Large intestine (tissue), 12 donors: Measurements from ENCODE around the gene SLC26A6. TPM values are rescaled to one million over a fixed set of nuclear protein-coding genes. Genes with fewer than 3 reads are reported as not detected.
A peak's percentile ranks its signal among the peaks of the same experiment; 100 is the strongest.

Experiments used
- DNase-seq, 2 donors: peaks; one replicate each; pipeline versions ENCODE4 v3.0.0 to v3.0.0-alpha.2; 2013
- H3K27ac ChIP-seq: one replicate; pipeline ENCODE4 v1.5.1; 2013; ENCODE audit warnings: low read length
- H3K27me3 ChIP-seq: 2 replicates; pipeline ENCODE4 v1.6.1; 2013; ENCODE audit warnings: low read length; ENCODE audit not compliant: control insufficient read depth, insufficient read depth
- H3K36me3 ChIP-seq: 2 replicates; pipeline ENCODE4 v1.6.1; 2013; ENCODE audit warnings: low read length; ENCODE audit not compliant: control insufficient read depth, insufficient read depth
- H3K4me1 ChIP-seq: one replicate; pipeline ENCODE4 v1.6.1; 2013; ENCODE audit warnings: low read length; ENCODE audit not compliant: control insufficient read depth, insufficient read depth
- H3K4me3 ChIP-seq: one replicate; pipeline ENCODE4 v1.5.1; 2013; ENCODE audit warnings: low read length
- H3K9me3 ChIP-seq: one replicate; pipeline ENCODE4 v1.6.1; 2013; ENCODE audit warnings: mild to moderate bottlenecking, low read depth, low read length, moderate library complexity; ENCODE audit not compliant: control insufficient read depth
- WGBS: methylation state at CpG from one replicate; pipeline ENCODE4 v1.1.5; 2013; ENCODE audit warnings: low lambda C conversion rate; ENCODE audit not compliant: insufficient coverage; 5-methylcytosine and 5-hydroxymethylcytosine counted together
- long read RNA-seq, 11 donors: transcript quantifications; one replicate each; lab custom pipeline, GENCODE V29; 2026
- polyA plus RNA-seq: library from polyadenylated mRNA; unstranded; fragments of 120-200 nt; gene quantifications from one replicate; pipeline ENCODE4 v1.2.1, GENCODE V29; 2013

SLC26A6 gene, protein sequence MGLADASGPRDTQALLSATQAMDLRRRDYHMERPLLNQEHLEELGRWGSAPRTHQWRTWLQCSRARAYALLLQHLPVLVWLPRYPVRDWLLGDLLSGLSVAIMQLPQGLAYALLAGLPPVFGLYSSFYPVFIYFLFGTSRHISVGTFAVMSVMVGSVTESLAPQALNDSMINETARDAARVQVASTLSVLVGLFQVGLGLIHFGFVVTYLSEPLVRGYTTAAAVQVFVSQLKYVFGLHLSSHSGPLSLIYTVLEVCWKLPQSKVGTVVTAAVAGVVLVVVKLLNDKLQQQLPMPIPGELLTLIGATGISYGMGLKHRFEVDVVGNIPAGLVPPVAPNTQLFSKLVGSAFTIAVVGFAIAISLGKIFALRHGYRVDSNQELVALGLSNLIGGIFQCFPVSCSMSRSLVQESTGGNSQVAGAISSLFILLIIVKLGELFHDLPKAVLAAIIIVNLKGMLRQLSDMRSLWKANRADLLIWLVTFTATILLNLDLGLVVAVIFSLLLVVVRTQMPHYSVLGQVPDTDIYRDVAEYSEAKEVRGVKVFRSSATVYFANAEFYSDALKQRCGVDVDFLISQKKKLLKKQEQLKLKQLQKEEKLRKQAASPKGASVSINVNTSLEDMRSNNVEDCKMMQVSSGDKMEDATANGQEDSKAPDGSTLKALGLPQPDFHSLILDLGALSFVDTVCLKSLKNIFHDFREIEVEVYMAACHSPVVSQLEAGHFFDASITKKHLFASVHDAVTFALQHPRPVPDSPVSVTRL
- 41.2 TPM for polyA plus RNA-seq
- long read RNA-seq, donor 1, partial matches to known transcripts, result 0 of 1 reads
- long read RNA-seq, donor 1, other reads (novel, unspliced or antisense), result 0 of 1 reads
- long read RNA-seq, donor 2, partial matches to known transcripts, result 0 of 5 reads
- long read RNA-seq, donor 2, other reads (novel, unspliced or antisense), result 0 of 5 reads
- long read RNA-seq, donor 3, result 0 reads
- long read RNA-seq, donor 4, result 0 reads
- long read RNA-seq, donor 5, partial matches to known transcripts, result 0 of 4 reads
- long read RNA-seq, donor 5, other reads (novel, unspliced or antisense), result 0 of 4 reads
- long read RNA-seq, donor 6, partial matches to known transcripts, result 0 of 1 reads
- long read RNA-seq, donor 6, other reads (novel, unspliced or antisense), result 0 of 1 reads
- long read RNA-seq, donor 7, result 0 reads
- long read RNA-seq, donor 8, partial matches to known transcripts, result 0 of 1 reads
- long read RNA-seq, donor 8, other reads (novel, unspliced or antisense), result 0 of 1 reads
- long read RNA-seq, donor 9, result 0 reads
- long read RNA-seq, donor 10, partial matches to known transcripts, result 0 of 2 reads
- long read RNA-seq, donor 10, other reads (novel, unspliced or antisense), result 0 of 2 reads
- long read RNA-seq, donor 11, partial matches to known transcripts, result 0 of 1 reads
- long read RNA-seq, donor 11, other reads (novel, unspliced or antisense), result 0 of 1 reads

DNA sequence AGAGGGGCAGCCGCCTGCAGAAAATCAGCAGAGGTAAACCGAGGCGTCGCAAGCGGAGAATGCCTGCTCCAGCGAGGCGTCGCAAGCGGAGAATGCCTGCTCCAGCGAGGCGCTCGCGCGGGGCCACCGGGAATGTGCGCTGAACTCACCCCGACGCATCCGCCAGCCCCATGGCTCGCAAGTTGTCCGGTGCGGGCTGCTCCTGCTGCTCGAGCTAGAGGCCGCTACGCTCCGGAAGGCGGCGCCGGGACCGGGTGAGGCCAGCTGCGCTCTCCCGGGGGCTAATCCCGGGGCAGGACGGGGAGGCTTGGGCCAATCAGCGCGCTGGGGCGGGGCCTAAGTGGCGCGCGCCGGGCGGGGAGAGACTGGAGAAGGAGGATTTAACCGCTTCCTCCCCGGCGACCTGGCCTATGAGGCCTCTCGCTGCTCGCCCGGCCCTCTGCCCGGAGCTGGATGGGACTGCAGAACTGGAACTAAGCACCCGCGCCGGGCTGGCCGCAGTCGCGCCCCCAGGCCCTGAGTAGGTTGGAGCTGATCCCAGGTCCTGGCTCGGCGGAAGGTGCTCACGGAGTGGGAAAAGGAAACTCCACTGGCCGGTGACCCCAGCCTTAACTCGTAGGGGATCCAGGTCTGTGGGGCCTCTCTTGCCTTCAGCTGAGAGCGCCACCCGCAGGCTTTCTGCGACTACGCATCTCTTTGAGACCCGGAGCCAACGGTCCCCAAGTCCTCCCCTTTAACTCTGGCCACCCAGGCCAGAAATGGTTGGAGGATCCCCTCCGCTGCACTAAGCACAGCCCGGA lies at the start of gene SLC26A6:
Gene SLC26A6 (minus strand): TSS at position 240 of the 800 bp plus-strand sequence. CDS start 68 bp downstream, at position 172.
- peak; percentile 95 to 98 for DNase-seq
- no peaks in the 10 kb centered on the region for H3K27me3 ChIP-seq
- peaks cover 32% of the 10 kb centered on the region for H3K36me3 ChIP-seq
- peak within 1 kb of the TSS; percentile 77 for H3K27ac ChIP-seq
- H3K4me1 ChIP-seq, result peaks cover 17% of the 10 kb centered on the region
- peak within 1 kb of the TSS; percentile 92 for H3K4me3 ChIP-seq
- H3K9me3 ChIP-seq, result no peaks in the 10 kb centered on the region
- WGBS, result no CpG with 5 or more reads among the region's 68 CpGs

DNA sequence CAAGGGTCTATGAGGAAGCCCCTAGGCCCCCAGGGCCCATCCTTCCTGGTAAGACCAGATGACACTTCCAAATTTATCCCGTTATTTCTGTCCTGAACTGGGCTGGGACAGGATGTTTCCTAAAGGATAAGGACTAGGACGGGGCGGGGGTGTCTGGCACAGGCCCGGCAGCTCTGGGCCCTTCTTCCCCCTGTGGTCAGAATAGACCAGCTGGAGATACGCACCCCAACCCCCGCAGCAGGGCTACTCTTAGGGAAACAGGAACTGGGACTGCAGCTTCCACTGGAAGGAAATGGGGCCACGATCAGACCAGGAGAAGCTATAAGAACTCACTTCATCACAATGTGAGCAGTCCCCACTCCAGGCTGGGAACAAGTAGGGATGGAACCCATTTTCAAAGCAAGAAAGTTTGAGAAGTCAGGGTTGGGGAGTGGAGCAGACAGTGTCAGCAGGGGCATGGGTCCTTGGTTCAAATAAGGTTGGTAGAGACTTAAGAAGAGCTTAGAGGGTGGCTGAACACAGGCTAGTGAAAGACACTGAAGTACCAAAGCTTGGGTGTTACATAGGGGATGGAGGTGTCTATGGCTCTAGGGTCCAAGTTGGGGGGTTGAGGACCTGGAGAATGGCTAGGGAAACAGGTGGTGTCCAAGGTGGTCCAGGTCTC lies 49.4 kb upstream of the SLC26A6 start:
- H3K27me3 ChIP-seq, result no peaks in the 10 kb centered on the region
- H3K9me3 ChIP-seq, result no peaks in the 10 kb centered on the region
- no CpG with 5 or more reads among the region's 7 CpGs for WGBS
- DNase-seq, result no peak
- H3K4me1 ChIP-seq, result peaks cover 14% of the 10 kb centered on the region
- no peak overlapping the region for H3K4me3 ChIP-seq
- peaks cover 58% of the 10 kb centered on the region for H3K36me3 ChIP-seq
- no peak overlapping the region for H3K27ac ChIP-seq

DNA sequence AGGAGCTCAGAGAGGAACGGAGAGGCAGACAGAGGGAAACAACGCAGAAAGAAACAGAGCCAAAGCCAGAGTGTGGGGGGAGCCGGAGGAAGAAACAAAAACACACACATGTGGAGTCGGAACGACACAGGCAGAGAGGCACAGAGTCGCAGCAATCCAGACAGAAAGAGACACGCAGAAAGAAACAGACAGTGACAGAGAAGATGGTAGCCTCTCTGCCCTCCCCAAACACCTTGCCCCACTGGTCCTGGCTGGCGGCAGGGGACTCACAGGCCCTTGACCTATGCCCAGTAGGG lies 48.7 kb upstream of the SLC26A6 start:
- Histone ChIP-seq H3K27ac (no peak overlapping the region), H3K27me3 (no peaks in the 10 kb centered on the region), H3K4me3 (no peak overlapping the region), H3K4me1 (peaks cover 14% of the 10 kb centered on the region), H3K36me3 (peaks cover 57% of the 10 kb centered on the region), H3K9me3 (no peaks in the 10 kb centered on the region)
- no peak for DNase-seq
- WGBS, result 65% methylated on average over 5 of the region's 8 CpGs

DNA sequence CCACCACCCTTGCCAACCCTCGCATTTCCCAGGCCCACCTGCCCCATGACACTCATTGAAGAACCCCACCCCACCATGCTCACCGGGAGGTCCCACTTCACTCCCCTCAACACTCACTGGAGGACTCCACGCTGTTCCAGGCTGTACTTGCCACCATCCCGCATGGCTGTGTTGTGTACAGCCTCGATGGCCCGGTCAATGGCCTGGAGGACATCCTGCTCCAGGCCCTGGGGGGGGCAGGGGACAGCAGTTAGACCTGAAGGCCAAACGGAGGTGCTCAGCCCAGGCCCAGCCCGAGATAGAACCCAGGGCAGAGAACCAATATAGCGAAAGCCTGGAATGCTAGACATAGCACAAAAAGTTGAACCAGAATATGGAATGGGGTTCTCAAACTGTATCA lies 47.5 kb upstream of the SLC26A6 start:
- no CpG with 5 or more reads among the region's 9 CpGs for WGBS
- Histone ChIP-seq H3K4me3 (no peak overlapping the region), H3K27ac (no peak overlapping the region), H3K9me3 (no peaks in the 10 kb centered on the region), H3K27me3 (no peaks in the 10 kb centered on the region), H3K36me3 (peaks cover 56% of the 10 kb centered on the region), H3K4me1 (peaks cover 14% of the 10 kb centered on the region)
- DNase-seq, result no peak

DNA sequence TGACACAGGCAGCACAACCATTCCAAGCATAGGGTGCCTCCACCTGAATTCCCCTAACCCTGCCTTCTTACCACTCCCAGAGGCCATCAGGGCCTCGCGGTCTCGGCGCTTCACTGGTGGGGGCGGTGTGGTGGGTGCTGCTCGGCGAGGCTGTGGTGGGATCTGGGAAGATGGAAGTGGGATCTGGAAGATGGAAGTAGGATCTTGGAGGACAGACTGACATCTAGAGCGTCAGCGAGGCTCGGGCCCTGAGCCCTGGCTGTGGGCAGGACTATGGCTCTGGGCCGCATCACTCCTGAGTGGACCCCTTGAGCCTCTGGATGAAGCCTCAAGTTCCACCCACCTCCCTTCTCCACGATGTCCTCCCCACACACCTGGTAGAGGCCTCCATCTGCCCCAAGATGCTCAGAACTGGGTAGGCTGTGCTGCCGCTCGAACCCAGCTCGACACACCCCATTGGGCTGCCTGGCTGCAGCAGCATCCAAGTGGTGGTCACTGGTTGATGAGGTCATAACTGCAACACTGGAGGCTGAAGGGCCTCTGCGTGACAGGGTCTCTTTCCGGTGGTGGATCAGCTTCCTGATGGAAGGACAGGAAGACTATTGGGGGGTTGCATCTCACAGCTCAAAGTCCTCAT lies 46.8 kb upstream of the SLC26A6 start:
- Histone ChIP-seq H3K27ac (no peak overlapping the region), H3K4me3 (no peak overlapping the region), H3K4me1 (peaks cover 14% of the 10 kb centered on the region), H3K9me3 (no peaks in the 10 kb centered on the region), H3K27me3 (no peaks in the 10 kb centered on the region), H3K36me3 (peaks cover 53% of the 10 kb centered on the region)
- no CpG with 5 or more reads among the region's 17 CpGs for WGBS
- DNase-seq, result no peak

DNA sequence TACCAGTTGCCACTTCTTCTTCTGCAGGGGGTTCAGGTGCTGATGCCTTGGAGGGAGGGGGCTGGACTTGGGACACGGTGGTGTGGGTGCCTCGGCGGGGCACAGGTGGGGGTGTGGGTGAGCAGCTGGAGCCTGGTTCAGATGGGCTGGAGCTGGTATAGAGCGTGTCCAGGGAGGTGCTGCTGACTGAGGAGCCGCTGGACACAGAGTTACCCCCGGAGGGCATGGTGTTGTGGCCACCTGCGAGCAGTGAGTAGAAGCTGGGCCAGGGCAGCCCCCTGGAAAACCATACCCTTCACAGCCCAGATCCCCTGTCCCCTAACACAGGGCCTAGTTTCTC lies 46.2 kb upstream of the SLC26A6 start:
- Histone ChIP-seq H3K4me1 (peaks cover 14% of the 10 kb centered on the region), H3K27me3 (no peaks in the 10 kb centered on the region), H3K4me3 (no peak overlapping the region), H3K9me3 (no peaks in the 10 kb centered on the region), H3K36me3 (peaks cover 54% of the 10 kb centered on the region), H3K27ac (no peak overlapping the region)
- WGBS, result no CpG with 5 or more reads among the region's 7 CpGs
- no peak for DNase-seq

DNA sequence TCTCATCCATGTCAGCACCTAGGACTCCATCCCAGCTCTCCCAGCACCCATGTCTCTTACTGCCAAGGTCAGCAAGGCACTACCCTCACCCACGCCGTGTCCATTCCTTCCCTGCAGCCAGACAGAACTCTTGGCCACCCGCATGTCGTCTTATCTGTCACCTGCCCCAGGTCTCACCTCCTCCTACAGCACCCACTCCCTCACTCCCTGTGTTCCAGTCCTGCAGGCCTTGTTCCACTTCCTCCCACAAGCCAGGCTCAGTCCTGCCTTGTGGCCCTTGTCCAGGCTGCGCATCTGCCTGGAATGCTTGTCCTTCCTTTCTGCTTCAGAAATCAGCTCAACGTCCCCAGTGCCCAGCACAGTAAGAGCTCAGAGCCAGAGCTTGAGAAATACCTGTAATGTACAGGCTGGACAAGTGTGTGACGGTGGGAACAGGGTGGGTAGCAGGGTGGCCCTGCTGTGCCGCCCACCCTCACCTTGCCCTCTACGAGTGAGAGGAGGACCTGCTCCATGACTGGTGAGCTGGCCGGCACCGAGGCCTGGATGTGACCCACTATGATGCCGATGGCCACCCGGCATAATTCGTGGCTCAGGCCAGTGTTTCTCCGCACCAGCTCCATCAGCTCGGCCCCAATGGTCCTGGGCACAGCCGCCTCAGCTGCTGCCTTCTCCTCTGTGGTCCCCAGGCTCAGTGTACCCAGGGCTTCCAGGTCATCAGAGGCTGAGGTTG lies 45.7 kb upstream of the SLC26A6 start:
- no peaks in the 10 kb centered on the region for H3K27me3 ChIP-seq
- no peak overlapping the region for H3K4me3 ChIP-seq
- peaks cover 59% of the 10 kb centered on the region for H3K36me3 ChIP-seq
- peaks cover 14% of the 10 kb centered on the region for H3K4me1 ChIP-seq
- no peak for DNase-seq
- no peak overlapping the region for H3K27ac ChIP-seq
- no CpG with 5 or more reads among the region's 17 CpGs for WGBS
- no peaks in the 10 kb centered on the region for H3K9me3 ChIP-seq

DNA sequence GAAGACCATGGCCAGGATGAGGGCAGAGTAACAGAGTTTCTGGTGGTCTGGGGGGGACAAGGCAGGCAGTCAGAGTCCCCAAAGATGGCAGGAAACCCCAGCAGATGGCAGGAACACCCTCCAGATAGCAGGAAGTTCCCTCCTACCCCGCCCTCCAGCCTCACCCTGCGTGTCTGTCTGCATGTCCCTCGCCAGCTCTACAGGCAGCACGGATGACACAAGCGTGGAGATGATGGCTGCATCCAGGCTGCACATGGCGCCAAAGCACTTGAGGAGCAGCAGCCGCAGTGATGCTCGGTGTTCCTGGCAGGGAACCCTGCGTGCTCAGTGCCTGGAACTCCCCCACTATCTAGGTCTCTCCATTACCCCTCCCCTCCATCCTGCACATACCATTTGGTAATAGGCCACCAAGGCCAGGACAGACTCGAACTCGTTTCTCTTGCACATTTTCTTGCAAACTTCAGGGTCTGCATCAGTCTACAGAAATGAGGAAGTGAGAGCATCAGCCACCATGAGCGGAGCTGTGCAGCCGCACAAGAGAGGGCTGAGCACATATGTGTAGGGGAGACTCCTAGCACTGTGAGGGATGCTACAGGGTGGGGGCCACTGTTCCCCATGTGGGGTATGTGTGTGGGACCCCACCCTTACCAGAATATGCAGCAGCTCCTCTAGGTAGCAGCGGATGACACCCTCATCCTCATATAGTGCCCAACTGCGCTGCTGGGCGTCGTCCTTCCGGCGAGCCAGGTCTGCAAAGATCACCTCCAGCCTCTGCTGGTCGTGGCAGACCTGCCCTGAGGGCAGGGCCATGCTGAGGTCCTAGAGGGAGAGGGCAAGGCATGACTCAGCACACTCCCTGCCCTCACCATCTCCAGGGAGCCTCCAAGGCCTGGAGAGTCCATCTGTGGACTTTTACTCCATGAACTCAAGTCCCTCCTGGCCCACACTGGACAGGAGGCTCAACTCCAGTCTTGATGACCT lies 44.4 kb upstream of the SLC26A6 start:
- Histone ChIP-seq H3K27ac (no peak overlapping the region), H3K4me1 (peaks cover 12% of the 10 kb centered on the region), H3K27me3 (no peaks in the 10 kb centered on the region), H3K9me3 (no peaks in the 10 kb centered on the region), H3K4me3 (no peak overlapping the region), H3K36me3 (peaks cover 66% of the 10 kb centered on the region)
- DNase-seq, result no peak
- WGBS, result no CpG with 5 or more reads among the region's 20 CpGs
